ENCODE results near the gene FHAD1.

Gene FHAD1

GRCh38 chr1:15332525-15332924 is 85.5 kb downstream of the FHAD1 start:
- Histone ChIP-seq H3K27me3 (ENCODE audit: insufficient read depth, poor library complexity, severe bottlenecking) (no peaks in the 10 kb centered on the region), H3K9me3 (ENCODE audit: severe bottlenecking) (no peaks in the 10 kb centered on the region), H3K27ac (ENCODE audit: poor library complexity, severe bottlenecking) (no peak overlapping the region), H3K4me3 (ENCODE audit: severe bottlenecking) (no peak overlapping the region), H3K4me1 (ENCODE audit: insufficient read depth, poor library complexity, severe bottlenecking) (peaks cover 10% of the 10 kb centered on the region), H3K36me3 (ENCODE audit: low read depth) (no peaks in the 10 kb centered on the region)
- TF ChIP-seq CTCF (IDR thresholded peaks at IDR 0.05; ENCODE audit: poor library complexity, severe bottlenecking) = no peak
- DNase-seq (ENCODE audit: low spot score) (no peak), ATAC-seq (ENCODE audit: low read depth) (no peak)

GRCh38 chr1:15332952-15333715 is 86.1 kb downstream of the FHAD1 start:
- Histone ChIP-seq H3K4me3 (ENCODE audit: severe bottlenecking) (no peak overlapping the region), H3K27me3 (ENCODE audit: insufficient read depth, poor library complexity, severe bottlenecking) (no peaks in the 10 kb centered on the region), H3K36me3 (ENCODE audit: low read depth) (no peaks in the 10 kb centered on the region), H3K9me3 (ENCODE audit: severe bottlenecking) (no peaks in the 10 kb centered on the region), H3K27ac (ENCODE audit: poor library complexity, severe bottlenecking) (no peak overlapping the region), H3K4me1 (ENCODE audit: insufficient read depth, poor library complexity, severe bottlenecking) (peaks cover 16% of the 10 kb centered on the region)
- TF ChIP-seq CTCF (IDR thresholded peaks at IDR 0.05; ENCODE audit: poor library complexity, severe bottlenecking) = no peak
- ATAC-seq (ENCODE audit: low read depth) = no peak
- no peak for DNase-seq (ENCODE audit: low spot score)

- Histone ChIP-seq H3K4me3 (ENCODE audit: severe bottlenecking) (no peak overlapping the region), H3K36me3 (ENCODE audit: low read depth) (no peaks in the 10 kb centered on the region), H3K4me1 (ENCODE audit: insufficient read depth, poor library complexity, severe bottlenecking) (peaks cover 13% of the 10 kb centered on the region), H3K27me3 (ENCODE audit: insufficient read depth, poor library complexity, severe bottlenecking) (no peaks in the 10 kb centered on the region), H3K9me3 (ENCODE audit: severe bottlenecking) (no peaks in the 10 kb centered on the region), H3K27ac (ENCODE audit: poor library complexity, severe bottlenecking) (no peak overlapping the region)
- TF ChIP-seq CTCF (IDR thresholded peaks at IDR 0.05; ENCODE audit: poor library complexity, severe bottlenecking) = no peak
- no peak for DNase-seq (ENCODE audit: low spot score)
- no peak for ATAC-seq (ENCODE audit: low read depth)
These were observed 88.0 kb downstream of the FHAD1 start for GRCh38 chr1:15334995-15335394.

GRCh38 chr1:15336866-15337265 is 89.8 kb downstream of the FHAD1 start:
- H3K27ac ChIP-seq (ENCODE audit: poor library complexity, severe bottlenecking) = no peak overlapping the region

More at GRCh38 chr1:15336866-15337265, 89.8 kb downstream of the FHAD1 start:
- ATAC-seq (ENCODE audit: low read depth) (no peak), DNase-seq (ENCODE audit: low spot score) (no peak)
- TF ChIP-seq CTCF (IDR thresholded peaks at IDR 0.05; ENCODE audit: poor library complexity, severe bottlenecking) = no peak
- Histone ChIP-seq H3K27me3 (ENCODE audit: insufficient read depth, poor library complexity, severe bottlenecking) (no peaks in the 10 kb centered on the region), H3K4me3 (ENCODE audit: severe bottlenecking) (no peak overlapping the region), H3K4me1 (ENCODE audit: insufficient read depth, poor library complexity, severe bottlenecking) (peaks cover 14% of the 10 kb centered on the region), H3K36me3 (ENCODE audit: low read depth) (no peaks in the 10 kb centered on the region), H3K9me3 (ENCODE audit: severe bottlenecking) (no peaks in the 10 kb centered on the region)
